CD4-positive, alpha-beta T cell treated with Interleukin-17A for 4 hours (primary cell): ENCODE results near the gene NBAS.
"Not testable (repeated sequence)": the region's sequence is repeated elsewhere in the genome, so short reads cannot be mapped to it uniquely, and the experiment has no call there.

Experiments used
- DNase-seq: peaks from one replicate; pipeline ENCODE4 v3.0.0-alpha.2; 2020; ENCODE audit warnings: mixed read lengths

Gene NBAS

GRCh38 chr2:15299904-15300520, 261.1 kb downstream of the NBAS start:
- DNase-seq, result no peak

DNA sequence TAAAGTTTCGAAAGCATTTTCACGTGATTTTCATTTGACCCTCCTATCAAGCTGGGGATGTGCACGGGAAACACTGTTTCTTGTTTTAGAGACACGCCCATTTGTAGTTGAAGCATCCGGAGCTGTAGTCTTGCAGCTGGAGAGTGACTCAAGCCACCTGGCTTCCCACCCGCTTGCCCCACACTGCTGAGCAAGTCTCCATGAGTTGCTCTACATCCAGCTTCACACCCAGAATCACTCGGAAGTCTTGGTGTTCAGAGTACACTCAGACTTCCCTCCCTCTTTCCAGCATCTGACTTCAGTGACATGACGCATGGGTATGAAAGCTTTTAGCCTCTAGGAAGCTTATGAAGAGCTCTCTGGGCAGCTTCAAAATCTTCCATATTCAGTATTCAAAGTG, 262.4 kb downstream of the NBAS start:
- DNase-seq, result no peak

GRCh38 chr2:15293262-15293937, 267.7 kb downstream of the NBAS start:
- DNase-seq, result no peak

- no peak for DNase-seq
These were observed 273.5 kb downstream of the NBAS start for GRCh38 chr2:15287447-15288184.

- no peak for DNase-seq
These were observed 276.5 kb downstream of the NBAS start for GRCh38 chr2:15284614-15285013.

DNA sequence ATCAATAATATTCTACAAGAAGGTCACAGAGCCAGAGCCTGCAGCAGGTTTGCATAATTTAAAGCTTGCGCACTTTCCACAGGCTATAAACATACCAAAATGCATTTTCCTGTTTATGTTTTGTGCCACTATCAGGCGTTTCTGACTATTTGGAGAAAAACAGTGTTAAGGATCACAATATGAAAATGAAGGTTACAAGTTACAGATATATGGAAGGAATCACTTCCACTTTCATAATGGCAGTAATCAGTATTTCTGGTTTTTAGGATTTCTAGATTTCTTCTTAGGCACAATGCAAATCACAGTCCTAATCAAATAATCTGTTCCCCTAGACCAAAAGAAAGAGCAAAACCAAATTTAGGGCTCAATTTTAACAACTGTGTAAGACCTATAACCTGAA, 279.5 kb downstream of the NBAS start:
- DNase-seq, result no peak

DNA sequence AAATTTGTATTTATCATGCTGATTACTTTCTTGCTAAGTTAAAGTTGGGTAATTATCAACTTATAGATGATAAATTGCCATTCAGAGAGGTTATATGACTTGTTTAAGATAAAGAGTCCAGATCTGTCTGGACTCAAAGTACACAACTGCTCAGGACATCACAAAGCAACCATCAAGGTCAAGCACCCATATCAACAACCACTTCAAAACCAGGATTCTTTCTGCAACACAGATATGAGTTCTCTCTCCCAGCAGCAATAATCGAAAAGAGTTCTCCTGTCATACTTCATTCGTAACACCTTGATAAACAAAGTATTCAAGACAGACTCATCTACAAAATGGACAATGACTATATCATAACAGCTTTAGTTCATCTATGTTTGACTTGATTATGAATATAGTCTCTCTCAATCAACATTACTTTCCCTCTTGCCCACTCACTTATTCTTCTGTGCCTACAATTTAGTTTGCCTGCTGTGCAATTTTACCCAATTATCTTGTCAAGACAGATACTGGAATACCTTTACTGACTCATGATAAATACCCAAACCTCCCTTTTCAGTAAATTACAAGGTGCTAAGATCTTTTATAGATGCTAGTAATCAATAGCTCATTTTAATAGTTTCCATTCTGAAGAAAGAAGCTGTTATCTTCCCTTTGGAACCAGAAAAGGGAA, 281.8 kb downstream of the NBAS start:
- DNase-seq, result no peak

DNA sequence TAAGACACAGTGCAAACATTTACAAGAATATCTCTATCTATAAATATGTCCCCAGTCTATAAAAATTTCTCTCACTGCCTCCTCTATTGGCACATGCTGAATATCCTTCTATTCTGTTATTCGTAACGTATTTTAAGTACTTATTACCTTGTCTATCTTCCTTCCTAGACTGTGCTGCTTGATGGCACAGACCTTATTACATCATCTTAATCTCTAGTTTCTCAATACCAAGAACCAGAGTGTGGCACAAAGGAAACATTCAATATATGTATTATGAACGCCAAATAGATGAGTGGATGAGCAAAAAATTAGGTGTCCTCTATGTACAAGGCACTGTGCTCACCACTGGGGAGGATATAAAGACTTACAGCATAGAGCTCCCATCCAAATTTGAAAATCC, 282.8 kb downstream of the NBAS start:
- no peak for DNase-seq

DNA sequence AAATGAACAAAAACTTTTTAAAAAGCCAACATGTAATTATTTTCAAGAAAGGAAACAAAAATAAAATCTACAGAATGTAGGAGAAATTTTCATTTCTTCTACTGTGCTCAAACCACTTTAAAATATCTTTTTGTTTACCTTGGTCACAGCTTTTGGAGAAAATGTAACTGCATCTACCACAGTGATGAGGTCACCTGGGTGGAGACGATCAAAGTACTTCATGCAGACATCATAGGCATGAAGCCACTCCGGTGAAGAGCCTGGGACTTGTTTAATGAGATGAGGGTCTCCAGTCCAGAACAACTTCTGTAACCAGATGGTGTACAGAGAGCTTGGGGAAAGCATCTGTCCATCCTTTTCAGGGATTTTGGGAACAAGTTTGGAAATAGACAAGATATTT, 285.8 kb downstream of the NBAS start:
- no peak for DNase-seq

DNA sequence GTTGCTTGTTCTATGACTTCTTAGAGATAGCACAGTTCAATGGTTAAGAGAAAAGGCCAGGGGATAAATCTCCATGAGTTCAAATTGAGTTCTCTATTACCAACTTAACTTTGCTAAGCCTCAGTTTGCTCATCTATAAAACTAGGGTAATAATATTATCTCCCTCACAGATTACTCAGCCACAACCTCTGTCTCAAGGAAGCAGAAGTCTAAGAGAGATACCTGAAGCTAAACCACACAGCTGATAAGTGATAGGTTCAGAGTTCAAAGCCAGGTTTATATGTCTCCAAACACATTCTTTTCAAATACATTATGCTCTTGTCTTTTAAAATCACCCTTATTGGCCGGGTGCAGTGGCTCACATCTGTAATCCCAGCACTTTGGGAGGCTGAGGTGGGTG, 287.7 kb downstream of the NBAS start:
- no peak for DNase-seq

DNA sequence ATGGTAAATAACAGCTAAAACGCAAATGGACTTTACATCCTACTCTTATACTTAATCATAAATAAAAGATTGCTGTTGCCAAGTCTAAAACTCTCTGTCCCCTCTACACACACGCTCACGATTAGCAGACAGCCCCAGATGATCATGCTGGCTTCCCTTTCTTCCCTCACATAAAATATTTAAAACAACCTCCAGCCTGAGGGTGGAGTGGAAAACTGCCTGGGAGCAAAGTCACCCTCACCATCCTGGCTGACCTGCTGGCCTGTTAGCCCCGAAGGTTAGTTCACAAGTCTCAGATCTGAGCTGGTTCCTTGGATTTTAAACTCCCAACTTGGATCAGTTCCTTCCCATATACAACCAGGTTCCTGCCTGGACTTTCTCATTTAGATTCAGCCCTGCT, 288.2 kb downstream of the NBAS start:
- no peak for DNase-seq

DNA sequence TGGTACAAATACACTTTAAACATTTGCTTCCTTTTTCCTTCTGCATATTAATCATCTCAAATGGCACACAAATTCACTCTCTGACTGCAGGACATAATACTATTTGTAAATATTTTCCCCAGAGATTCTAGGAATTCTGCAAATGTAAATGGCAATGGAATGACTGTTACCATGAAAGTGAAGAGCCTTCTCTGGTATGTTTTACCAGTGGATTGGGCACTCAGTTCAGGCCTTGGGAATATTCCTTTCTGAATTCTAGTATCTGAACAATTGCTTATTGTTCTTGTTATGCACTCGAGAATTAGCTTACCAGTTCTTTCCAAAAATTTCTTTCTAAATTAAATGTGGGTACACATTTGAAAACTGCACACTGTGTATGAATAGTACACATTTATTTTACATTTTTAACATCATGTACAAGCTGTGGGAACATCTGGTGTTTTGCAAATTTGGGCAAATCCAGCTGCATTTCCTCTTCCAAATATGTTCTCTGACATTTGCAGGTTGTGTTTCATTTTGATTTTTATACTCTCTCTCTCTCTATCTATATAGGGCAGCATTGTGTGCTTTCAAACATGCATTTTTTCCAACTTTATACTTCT, 289.1 kb downstream of the NBAS start:
- DNase-seq, result no peak

- no peak for DNase-seq
These were observed 289.9 kb downstream of the NBAS start for GRCh38 chr2:15271276-15271675.

- no peak for DNase-seq
These were observed 292.1 kb downstream of the NBAS start for GRCh38 chr2:15269043-15269442.

DNA sequence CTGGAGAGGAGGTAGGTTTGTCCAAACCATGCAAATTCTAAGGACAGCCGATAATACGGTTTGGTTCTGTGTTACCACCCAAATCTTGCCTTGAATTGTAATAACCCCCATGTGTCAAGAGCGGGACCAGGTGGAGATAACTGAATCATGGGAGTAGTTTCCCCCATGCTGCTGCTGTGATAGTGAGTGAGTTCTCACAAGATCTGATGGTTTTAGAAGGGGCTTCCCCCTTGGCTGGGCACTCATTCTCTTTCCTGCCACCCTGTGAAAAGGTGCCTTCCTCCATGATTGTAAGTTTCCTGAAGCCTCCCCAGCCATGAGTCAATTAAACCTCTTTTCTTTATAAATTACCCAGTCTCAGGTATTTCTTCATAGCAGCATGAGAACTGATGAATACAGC, 295.2 kb downstream of the NBAS start:
- DNase-seq, result no peak

GRCh38 chr2:15263976-15264685, 297.0 kb downstream of the NBAS start:
- no peak for DNase-seq

DNA sequence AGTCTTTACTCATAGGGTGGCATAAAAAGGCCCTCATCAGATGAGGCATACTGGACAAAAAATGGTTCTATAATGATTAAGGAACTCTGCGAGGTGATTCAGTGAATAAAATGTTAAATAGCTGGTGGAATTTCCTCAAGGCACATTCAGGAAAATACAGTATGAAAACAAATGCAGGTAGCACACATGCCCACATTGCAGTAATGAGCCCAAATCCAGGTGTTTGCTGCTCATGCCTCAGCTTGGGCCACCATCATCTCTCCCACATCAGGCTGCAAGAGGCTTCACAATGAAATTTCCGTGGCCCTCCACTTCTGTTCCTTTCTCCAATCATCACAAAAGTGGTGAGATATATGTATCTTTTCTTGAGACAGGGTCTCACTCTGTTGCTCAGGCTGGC, 298.3 kb downstream of the NBAS start:
- no peak for DNase-seq

DNA sequence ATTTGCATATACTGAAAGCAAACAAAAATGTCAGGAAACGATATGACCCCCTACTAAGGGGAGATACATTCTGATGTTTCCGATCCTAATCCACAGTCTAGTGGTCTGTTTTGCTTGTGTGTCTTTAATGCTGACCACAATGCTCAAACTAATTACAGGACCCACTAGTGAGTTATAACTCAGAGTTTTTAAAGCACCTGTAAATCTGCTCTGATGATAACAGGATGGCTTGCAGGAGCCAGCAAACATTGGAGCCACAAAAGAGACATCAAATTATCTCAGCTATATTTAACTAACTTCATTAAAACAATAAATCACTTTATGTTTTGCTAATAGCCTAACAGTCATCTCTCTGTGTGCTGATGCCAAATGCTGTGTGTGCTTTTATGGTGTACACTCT, 300.3 kb downstream of the NBAS start:
- no peak for DNase-seq

DNA sequence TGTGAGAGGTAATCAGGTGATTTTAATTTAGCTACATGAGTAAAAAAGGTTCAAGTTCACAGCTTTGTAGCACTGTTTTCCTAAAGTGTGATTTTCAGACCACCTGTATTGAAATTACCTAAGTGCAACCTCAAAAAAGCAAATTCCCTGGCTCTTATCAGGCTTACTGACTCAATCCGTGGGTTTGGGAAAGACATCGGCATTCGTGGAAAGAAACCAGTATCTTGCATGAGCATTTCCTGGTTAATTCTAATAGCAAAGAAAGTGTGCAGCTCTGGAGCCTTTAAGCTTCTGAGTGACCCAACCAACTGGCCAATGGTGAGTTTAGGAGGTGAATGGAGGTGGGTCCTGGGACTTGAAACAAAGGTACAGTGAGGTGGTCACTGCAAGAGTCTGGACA, 300.9 kb downstream of the NBAS start:
- no peak for DNase-seq

GRCh38 chr2:15259356-15259756, 301.8 kb downstream of the NBAS start:
- no peak for DNase-seq

DNA sequence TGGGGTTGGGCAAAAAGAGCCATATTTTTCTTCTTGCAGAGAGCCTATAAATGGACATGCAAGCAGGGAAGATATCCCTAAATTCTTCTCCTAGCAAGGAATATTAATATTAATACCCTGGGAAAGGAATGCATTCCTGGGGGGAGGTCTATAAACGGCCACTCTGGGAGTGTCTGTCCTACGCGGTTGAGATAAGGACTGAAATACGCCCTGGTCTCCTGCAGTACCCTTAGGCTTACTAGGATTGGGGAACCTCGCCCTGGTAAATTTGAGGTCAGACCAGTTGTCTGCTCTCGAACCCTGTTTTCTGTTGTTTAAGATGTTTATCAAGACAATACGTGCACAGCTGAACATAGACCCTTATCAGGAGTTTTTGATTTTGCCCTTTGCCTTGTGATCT, 302.7 kb downstream of the NBAS start:
- DNase-seq, result not testable (repeated sequence)

- DNase-seq, result no peak
These were observed 307.3 kb downstream of the NBAS start for GRCh38 chr2:15253835-15254286.

DNA sequence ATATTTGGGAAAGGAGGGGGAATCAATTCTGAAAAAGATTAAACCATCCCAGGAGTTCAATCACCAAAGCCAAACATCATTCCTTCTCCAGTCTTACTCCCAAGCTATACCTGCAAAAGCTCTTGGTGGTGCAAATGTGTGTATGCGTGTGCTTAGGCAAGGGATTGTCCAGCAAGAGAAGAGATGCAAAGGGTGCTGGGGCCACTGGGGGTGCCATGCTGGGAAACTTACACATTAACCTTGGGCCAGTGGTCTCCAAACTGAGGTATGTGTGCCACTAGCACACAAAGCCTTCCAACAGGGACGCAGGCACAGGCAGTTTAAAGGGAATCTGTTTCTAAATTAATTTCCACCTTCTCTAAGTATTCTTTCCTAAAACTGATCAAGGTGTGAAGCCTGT, 307.9 kb downstream of the NBAS start:
- no peak for DNase-seq
